Dendritic cell treated with granulocyte-macrophage colony-stimulating factor and Interleukin-4, amounts not matched to agents 40 ng/mL and 50 ng/mL, for 4 days (primary cell): Measurements from ENCODE around the gene CALU.

ENCODE experiments used
- H3K27ac Mint-ChIP-seq: one replicate; pipeline ENCODE4 v1.8.0; 2022; ENCODE audit warnings: mild to moderate bottlenecking, mixed read lengths
- H3K27me3 Mint-ChIP-seq: one replicate; pipeline ENCODE4 v1.8.0; 2022; ENCODE audit warnings: mild to moderate bottlenecking, mixed read lengths
- H3K36me3 Mint-ChIP-seq: one replicate; pipeline ENCODE4 v1.8.0; 2022; ENCODE audit warnings: low read depth, mixed read lengths
- H3K4me1 Mint-ChIP-seq: one replicate; pipeline ENCODE4 v1.8.0; 2022; ENCODE audit warnings: low read depth, mixed read lengths
- H3K4me3 Mint-ChIP-seq: one replicate; pipeline ENCODE4 v1.8.0; 2022; ENCODE audit warnings: mild to moderate bottlenecking, moderate library complexity, mixed read lengths
- H3K9me3 Mint-ChIP-seq: one replicate; pipeline ENCODE4 v1.8.0; 2022; ENCODE audit warnings: mixed read lengths
- intact Hi-C: fragments of 100-400 bp; cut with micrococcal nuclease; formaldehyde crosslinking; loops from one replicate; pipeline ENCODE4 v1.15.0; 2022

CALU gene

GRCh38 chr7:128747327-128748079 is 8.3 kb downstream of the CALU start:
- Mint-ChIP-seq H3K4me1 (peaks cover 26% of the 10 kb centered on the region), H3K27ac (no peak overlapping the region), H3K27me3 (no peaks in the 10 kb centered on the region), H3K4me3 (no peak overlapping the region), H3K9me3 (no peaks in the 10 kb centered on the region), H3K36me3 (peaks cover 48% of the 10 kb centered on the region)
- intact Hi-C loops: no loop called here

GRCh38 chr7:128752251-128752650 is 13.1 kb downstream of the CALU start:
- Mint-ChIP-seq H3K4me1 (peaks cover 5% of the 10 kb centered on the region), H3K27me3 (no peaks in the 10 kb centered on the region), H3K4me3 (no peak overlapping the region), H3K36me3 (peaks cover 83% of the 10 kb centered on the region), H3K27ac (no peak overlapping the region), H3K9me3 (no peaks in the 10 kb centered on the region)
- intact Hi-C loops: no loop called here

- no peak overlapping the region for H3K27ac Mint-ChIP-seq
- intact Hi-C loops: no loop called here
- H3K4me3 Mint-ChIP-seq: no peak overlapping the region
- no peaks in the 10 kb centered on the region for H3K4me1 Mint-ChIP-seq
- peaks cover 85% of the 10 kb centered on the region for H3K36me3 Mint-ChIP-seq
- no peaks in the 10 kb centered on the region for H3K27me3 Mint-ChIP-seq
- H3K9me3 Mint-ChIP-seq: no peaks in the 10 kb centered on the region
These were observed 16.1 kb downstream of the CALU start for GRCh38 chr7:128755075-128755818.

GRCh38 chr7:128755819-128756476 is 16.8 kb downstream of the CALU start:
- H3K4me3 Mint-ChIP-seq: no peak overlapping the region
- no peaks in the 10 kb centered on the region for H3K9me3 Mint-ChIP-seq
- H3K36me3 Mint-ChIP-seq: peaks cover 85% of the 10 kb centered on the region
- H3K27ac Mint-ChIP-seq: no peak overlapping the region
- no peaks in the 10 kb centered on the region for H3K4me1 Mint-ChIP-seq
- intact Hi-C loops: no loop called here
- no peaks in the 10 kb centered on the region for H3K27me3 Mint-ChIP-seq

GRCh38 chr7:128757203-128757602 is 18.0 kb downstream of the CALU start:
- Mint-ChIP-seq H3K27me3 (no peaks in the 10 kb centered on the region), H3K36me3 (peaks cover 94% of the 10 kb centered on the region), H3K4me3 (no peak overlapping the region), H3K9me3 (no peaks in the 10 kb centered on the region), H3K27ac (no peak overlapping the region), H3K4me1 (no peaks in the 10 kb centered on the region)
- intact Hi-C loops: no loop called here

- Mint-ChIP-seq H3K4me1 (no peaks in the 10 kb centered on the region), H3K4me3 (no peak overlapping the region), H3K27me3 (no peaks in the 10 kb centered on the region), H3K9me3 (no peaks in the 10 kb centered on the region), H3K27ac (no peak overlapping the region), H3K36me3 (peaks cover 95% of the 10 kb centered on the region)
- intact Hi-C loops: no loop called here
These were observed 19.4 kb downstream of the CALU start for GRCh38 chr7:128758553-128758952.

- Mint-ChIP-seq H3K27me3 (no peaks in the 10 kb centered on the region), H3K9me3 (no peaks in the 10 kb centered on the region), H3K36me3 (peaks cover 95% of the 10 kb centered on the region), H3K4me1 (no peaks in the 10 kb centered on the region), H3K27ac (no peak overlapping the region), H3K4me3 (no peak overlapping the region)
- intact Hi-C loops: no loop called here
These were observed 20.1 kb downstream of the CALU start for GRCh38 chr7:128759242-128759641.

- Mint-ChIP-seq H3K27me3 (no peaks in the 10 kb centered on the region), H3K4me3 (no peak overlapping the region), H3K27ac (no peak overlapping the region), H3K9me3 (no peaks in the 10 kb centered on the region), H3K36me3 (peaks cover 94% of the 10 kb centered on the region), H3K4me1 (no peaks in the 10 kb centered on the region)
- intact Hi-C loops: no loop called here
These were observed 24.4 kb downstream of the CALU start for GRCh38 chr7:128763541-128763940.

- peaks cover 95% of the 10 kb centered on the region for H3K36me3 Mint-ChIP-seq
- no peak overlapping the region for H3K4me3 Mint-ChIP-seq
- H3K4me1 Mint-ChIP-seq: no peaks in the 10 kb centered on the region
- intact Hi-C loops: no loop called here
- H3K27ac Mint-ChIP-seq: no peak overlapping the region
- no peaks in the 10 kb centered on the region for H3K27me3 Mint-ChIP-seq
- H3K9me3 Mint-ChIP-seq: no peaks in the 10 kb centered on the region
These were observed 28.4 kb downstream of the CALU start for GRCh38 chr7:128767475-128768110.

GRCh38 chr7:128770233-128770632 is 31.1 kb downstream of the CALU start:
- no peaks in the 10 kb centered on the region for H3K4me1 Mint-ChIP-seq
- H3K36me3 Mint-ChIP-seq: peaks cover 96% of the 10 kb centered on the region
- intact Hi-C loops: no loop called here
- H3K9me3 Mint-ChIP-seq: no peaks in the 10 kb centered on the region
- H3K27ac Mint-ChIP-seq: no peak overlapping the region
- H3K4me3 Mint-ChIP-seq: no peak overlapping the region
- H3K27me3 Mint-ChIP-seq: no peaks in the 10 kb centered on the region

- H3K4me1 Mint-ChIP-seq: no peaks in the 10 kb centered on the region
- H3K27me3 Mint-ChIP-seq: peaks cover 10% of the 10 kb centered on the region
- H3K36me3 Mint-ChIP-seq: peaks cover 70% of the 10 kb centered on the region
- peaks cover 13% of the 10 kb centered on the region for H3K9me3 Mint-ChIP-seq
- H3K27ac Mint-ChIP-seq: no peak overlapping the region
- no peak overlapping the region for H3K4me3 Mint-ChIP-seq
- intact Hi-C loops: no loop called here
These were observed 34.4 kb downstream of the CALU start for GRCh38 chr7:128773604-128774003.

GRCh38 chr7:128774029-128774689 is 35.0 kb downstream of the CALU start:
- intact Hi-C loops: no loop called here
- Mint-ChIP-seq H3K4me1 (no peaks in the 10 kb centered on the region), H3K9me3 (peaks cover 13% of the 10 kb centered on the region), H3K4me3 (no peak overlapping the region), H3K27me3 (peaks cover 10% of the 10 kb centered on the region), H3K36me3 (peaks cover 64% of the 10 kb centered on the region), H3K27ac (no peak overlapping the region)

- Mint-ChIP-seq H3K27ac (no peak overlapping the region), H3K36me3 (peaks cover 56% of the 10 kb centered on the region), H3K27me3 (peaks cover 10% of the 10 kb centered on the region), H3K4me1 (no peaks in the 10 kb centered on the region), H3K9me3 (peaks cover 13% of the 10 kb centered on the region), H3K4me3 (no peak overlapping the region)
- intact Hi-C loops: no loop called here
These were observed 35.8 kb downstream of the CALU start for GRCh38 chr7:128774921-128775320.
